ENCODE results near the gene CBFB. TPM values are rescaled to one million over a fixed set of nuclear protein-coding genes. Genes with fewer than 3 reads are reported as not detected.

CBFB gene
- total and polyA plus RNA-seq, 9 of the 15 experiments (the other 6 are each of a cell fraction or from before 2014, with no cell fraction given) = 22.0 to 112 (median 66.5) TPM

DNA sequence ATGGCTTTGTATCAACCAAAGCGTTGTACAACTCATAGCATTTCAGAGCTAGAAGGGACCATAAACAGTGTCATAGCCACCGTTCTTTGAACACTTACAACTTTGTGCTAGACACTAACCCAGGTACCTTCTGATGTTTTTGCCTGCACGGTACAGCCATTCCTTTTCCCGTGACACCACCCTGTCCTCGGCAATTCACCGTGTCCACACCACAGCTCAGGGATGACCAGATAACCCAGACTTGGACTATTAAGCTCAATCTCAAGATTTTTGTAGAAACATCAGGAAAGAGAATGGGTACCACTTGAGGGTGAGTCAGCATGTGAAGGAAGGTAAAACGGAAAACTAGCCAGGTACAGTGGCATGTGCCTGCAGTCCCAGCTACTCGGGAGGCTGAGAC lies 9.8 kb upstream of the CBFB start (continued):
- TF ChIP-seq, protein P1, sequence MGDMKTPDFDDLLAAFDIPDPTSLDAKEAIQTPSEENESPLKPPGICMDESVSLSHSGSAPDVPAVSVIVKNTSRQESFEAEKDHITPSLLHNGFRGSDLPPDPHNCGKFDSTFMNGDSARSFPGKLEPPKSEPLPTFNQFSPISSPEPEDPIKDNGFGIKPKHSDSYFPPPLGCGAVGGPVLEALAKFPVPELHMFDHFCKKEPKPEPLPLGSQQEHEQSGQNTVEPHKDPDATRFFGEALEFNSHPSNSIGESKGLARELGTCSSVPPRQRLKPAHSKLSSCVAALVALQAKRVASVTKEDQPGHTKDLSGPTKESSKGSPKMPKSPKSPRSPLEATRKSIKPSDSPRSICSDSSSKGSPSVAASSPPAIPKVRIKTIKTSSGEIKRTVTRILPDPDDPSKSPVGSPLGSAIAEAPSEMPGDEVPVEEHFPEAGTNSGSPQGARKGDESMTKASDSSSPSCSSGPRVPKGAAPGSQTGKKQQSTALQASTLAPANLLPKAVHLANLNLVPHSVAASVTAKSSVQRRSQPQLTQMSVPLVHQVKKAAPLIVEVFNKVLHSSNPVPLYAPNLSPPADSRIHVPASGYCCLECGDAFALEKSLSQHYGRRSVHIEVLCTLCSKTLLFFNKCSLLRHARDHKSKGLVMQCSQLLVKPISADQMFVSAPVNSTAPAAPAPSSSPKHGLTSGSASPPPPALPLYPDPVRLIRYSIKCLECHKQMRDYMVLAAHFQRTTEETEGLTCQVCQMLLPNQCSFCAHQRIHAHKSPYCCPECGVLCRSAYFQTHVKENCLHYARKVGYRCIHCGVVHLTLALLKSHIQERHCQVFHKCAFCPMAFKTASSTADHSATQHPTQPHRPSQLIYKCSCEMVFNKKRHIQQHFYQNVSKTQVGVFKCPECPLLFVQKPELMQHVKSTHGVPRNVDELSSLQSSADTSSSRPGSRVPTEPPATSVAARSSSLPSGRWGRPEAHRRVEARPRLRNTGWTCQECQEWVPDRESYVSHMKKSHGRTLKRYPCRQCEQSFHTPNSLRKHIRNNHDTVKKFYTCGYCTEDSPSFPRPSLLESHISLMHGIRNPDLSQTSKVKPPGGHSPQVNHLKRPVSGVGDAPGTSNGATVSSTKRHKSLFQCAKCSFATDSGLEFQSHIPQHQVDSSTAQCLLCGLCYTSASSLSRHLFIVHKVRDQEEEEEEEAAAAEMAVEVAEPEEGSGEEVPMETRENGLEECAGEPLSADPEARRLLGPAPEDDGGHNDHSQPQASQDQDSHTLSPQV (IDR thresholded peaks at IDR 0.05) = no peak
- no peak for TF ChIP-seq SP1 (CRISPR knock-in tag; IDR thresholded peaks at IDR 0.05)
- no peak for TF ChIP-seq ZNF561 (CRISPR knock-in tag; conservative IDR thresholded peaks at IDR 0.05)
- TF ChIP-seq, protein P2, sequence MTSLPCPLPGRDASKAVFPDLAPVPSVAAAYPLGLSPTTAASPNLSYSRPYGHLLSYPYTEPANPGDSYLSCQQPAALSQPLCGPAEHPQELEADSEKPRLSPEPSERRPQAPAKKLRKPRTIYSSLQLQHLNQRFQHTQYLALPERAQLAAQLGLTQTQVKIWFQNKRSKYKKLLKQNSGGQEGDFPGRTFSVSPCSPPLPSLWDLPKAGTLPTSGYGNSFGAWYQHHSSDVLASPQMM (CRISPR knock-in tag; IDR thresholded peaks at IDR 0.05) = no peak
- TF ChIP-seq ZSCAN32 (CRISPR knock-in tag; IDR thresholded peaks at IDR 0.05) = no peak
- TF ChIP-seq, protein P3, sequence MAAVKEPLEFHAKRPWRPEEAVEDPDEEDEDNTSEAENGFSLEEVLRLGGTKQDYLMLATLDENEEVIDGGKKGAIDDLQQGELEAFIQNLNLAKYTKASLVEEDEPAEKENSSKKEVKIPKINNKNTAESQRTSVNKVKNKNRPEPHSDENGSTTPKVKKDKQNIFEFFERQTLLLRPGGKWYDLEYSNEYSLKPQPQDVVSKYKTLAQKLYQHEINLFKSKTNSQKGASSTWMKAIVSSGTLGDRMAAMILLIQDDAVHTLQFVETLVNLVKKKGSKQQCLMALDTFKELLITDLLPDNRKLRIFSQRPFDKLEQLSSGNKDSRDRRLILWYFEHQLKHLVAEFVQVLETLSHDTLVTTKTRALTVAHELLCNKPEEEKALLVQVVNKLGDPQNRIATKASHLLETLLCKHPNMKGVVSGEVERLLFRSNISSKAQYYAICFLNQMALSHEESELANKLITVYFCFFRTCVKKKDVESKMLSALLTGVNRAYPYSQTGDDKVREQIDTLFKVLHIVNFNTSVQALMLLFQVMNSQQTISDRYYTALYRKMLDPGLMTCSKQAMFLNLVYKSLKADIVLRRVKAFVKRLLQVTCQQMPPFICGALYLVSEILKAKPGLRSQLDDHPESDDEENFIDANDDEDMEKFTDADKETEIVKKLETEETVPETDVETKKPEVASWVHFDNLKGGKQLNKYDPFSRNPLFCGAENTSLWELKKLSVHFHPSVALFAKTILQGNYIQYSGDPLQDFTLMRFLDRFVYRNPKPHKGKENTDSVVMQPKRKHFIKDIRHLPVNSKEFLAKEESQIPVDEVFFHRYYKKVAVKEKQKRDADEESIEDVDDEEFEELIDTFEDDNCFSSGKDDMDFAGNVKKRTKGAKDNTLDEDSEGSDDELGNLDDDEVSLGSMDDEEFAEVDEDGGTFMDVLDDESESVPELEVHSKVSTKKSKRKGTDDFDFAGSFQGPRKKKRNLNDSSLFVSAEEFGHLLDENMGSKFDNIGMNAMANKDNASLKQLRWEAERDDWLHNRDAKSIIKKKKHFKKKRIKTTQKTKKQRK (IDR thresholded peaks at IDR 0.05; ENCODE audit: borderline replicate concordance, low read depth, low read length) = no peak
- TF ChIP-seq L3MBTL2 (IDR thresholded peaks at IDR 0.05) = no peak
- no peak for TF ChIP-seq KAT8 (IDR thresholded peaks at IDR 0.05; ENCODE audit: low read depth)
- no peak for TF ChIP-seq WHSC1 (IDR thresholded peaks at IDR 0.05; ENCODE audit: low read length)
- no peak for TF ChIP-seq ZBTB8A (IDR thresholded peaks at IDR 0.05; ENCODE audit: partially characterized antibody)
- TF ChIP-seq ZNF121 (CRISPR knock-in tag; conservative IDR thresholded peaks at IDR 0.05) = no peak
- no peak for TF ChIP-seq ELF2 (CRISPR knock-in tag; IDR thresholded peaks at IDR 0.05)
- no peak for TF ChIP-seq ATF1 (CRISPR knock-in tag; IDR thresholded peaks at IDR 0.05)
- no peak for TF ChIP-seq ATF1 (tag; IDR thresholded peaks at IDR 0.05)
